Tibial artery (tissue), 4 donors: ENCODE measurements around the gene MCC.

Experiments used
- DNase-seq, 2 donors: peaks; one replicate each; pipeline ENCODE4 v3.0.0-alpha.2; 2019
- H3K27ac ChIP-seq, 2 donors: fragments of 200-600 bp; sonication (generic) in 1 of 2; 1 replicate in 1 of 2; 2 replicates in 1 of 2; pipeline ENCODE4 v1.5.1; 2018 to 2019; ENCODE audit warnings: mild to moderate bottlenecking in 1 of 2
- H3K27me3 ChIP-seq, 2 donors: fragments of 200-600 bp; sonication (generic) in 1 of 2; one replicate each; pipeline versions ENCODE4 v1.5.1 to v1.6.0; 2016 to 2019
- H3K36me3 ChIP-seq, 3 donors: fragments of 200-600 bp; sonication (generic) in 2 of 3; one replicate each; pipeline ENCODE4 v1.5.1; 2016 to 2019; ENCODE audit warnings: mild to moderate bottlenecking in 2 of 3
- H3K4me1 ChIP-seq, 4 donors: fragments of 200-600 bp; sonication (generic) in 2 of 4; 1 replicate in 3 of 4; 2 replicates in 1 of 4; pipeline ENCODE4 v1.5.1; 2016 to 2019
- H3K4me3 ChIP-seq, 2 donors: fragments of 200-600 bp; sonication (generic) in 1 of 2; 1 replicate in 1 of 2; 2 replicates in 1 of 2; pipeline ENCODE4 v1.5.1; 2018 to 2019; ENCODE audit warnings: mild to moderate bottlenecking in 2 of 2
- H3K9me3 ChIP-seq, 3 donors: fragments of 200-600 bp; sonication (generic) in 1 of 3; one replicate each; pipeline ENCODE4 v1.5.1; 2016 to 2019
- CTCF ChIP-seq, 2 experiments: fragments of 200-600 bp in 1 of 2; fragments of 450-650 bp in 1 of 2; IDR thresholded peaks; one replicate each; pipeline ENCODE4 v1.5.1; 2017 to 2019; ENCODE audit warnings: antibody characterized with exemption in 2 of 2, mild to moderate bottlenecking in 1 of 2, moderate library complexity in 1 of 2
- intact Hi-C: fragments of 100-400 bp; cut with DNase I; formaldehyde crosslinking; loops from one replicate; pipeline ENCODE4 v1.15.0; 2023; ENCODE audit warnings: low total_unique reads

MCC gene

GRCh38 chr5:113218200-113218599 is 270.1 kb downstream of the MCC start:
- DNase-seq: no peak
- intact Hi-C loops: no loop called here
- H3K27ac ChIP-seq: no peak overlapping the region

GRCh38 chr5:113217619-113218184 is 270.6 kb downstream of the MCC start:
- Histone ChIP-seq H3K4me3 (no peak overlapping the region), H3K4me1 (no peaks in the 10 kb centered on the region), H3K9me3 (no peaks in the 10 kb centered on the region), H3K36me3 (no peaks in the 10 kb centered on the region), H3K27ac (no peak overlapping the region), H3K27me3 (no peaks in the 10 kb centered on the region)
- intact Hi-C loops: no loop called here
- no peak for DNase-seq
- no peak for TF ChIP-seq CTCF (IDR thresholded peaks at IDR 0.05)

More at GRCh38 chr5:113218200-113218599, 270.1 kb downstream of the MCC start:
- H3K4me3 ChIP-seq: no peak overlapping the region
- H3K36me3 ChIP-seq: no peaks in the 10 kb centered on the region
- TF ChIP-seq CTCF (IDR thresholded peaks at IDR 0.05): no peak
- H3K27me3 ChIP-seq: no peaks in the 10 kb centered on the region
- no peaks in the 10 kb centered on the region for H3K9me3 ChIP-seq
- no peaks in the 10 kb centered on the region for H3K4me1 ChIP-seq

GRCh38 chr5:113216545-113216944 is 271.7 kb downstream of the MCC start:
- Histone ChIP-seq H3K36me3 (no peaks in the 10 kb centered on the region), H3K27ac (no peak overlapping the region), H3K4me3 (no peak overlapping the region), H3K9me3 (no peaks in the 10 kb centered on the region), H3K4me1 (peaks cover 0 to 4% (median 1%) of the 10 kb centered on the region in 4 donors), H3K27me3 (no peaks in the 10 kb centered on the region)
- TF ChIP-seq CTCF (IDR thresholded peaks at IDR 0.05): no peak
- no peak for DNase-seq
- intact Hi-C loops: no loop called here

- Histone ChIP-seq H3K36me3 (no peaks in the 10 kb centered on the region), H3K4me3 (no peak overlapping the region), H3K27ac (no peak overlapping the region), H3K9me3 (no peaks in the 10 kb centered on the region), H3K4me1 (peaks cover 0 to 4% (median 1%) of the 10 kb centered on the region in 4 donors), H3K27me3 (no peaks in the 10 kb centered on the region)
- intact Hi-C loops: no loop called here
- TF ChIP-seq CTCF (IDR thresholded peaks at IDR 0.05): no peak
- no peak for DNase-seq
These were observed 272.7 kb downstream of the MCC start for GRCh38 chr5:113215401-113216060.

- intact Hi-C loops: no loop called here
These were observed 273.5 kb downstream of the MCC start for GRCh38 chr5:113214606-113215323.

More at GRCh38 chr5:113214606-113215323, 273.5 kb downstream of the MCC start:
- no peaks in the 10 kb centered on the region for H3K36me3 ChIP-seq
- H3K9me3 ChIP-seq: no peaks in the 10 kb centered on the region
- no peak for TF ChIP-seq CTCF (IDR thresholded peaks at IDR 0.05)
- H3K4me1 ChIP-seq: peaks cover 0 to 4% (median 1%) of the 10 kb centered on the region in 4 donors
- H3K27ac ChIP-seq: no peak overlapping the region
- H3K4me3 ChIP-seq: no peak overlapping the region
- H3K27me3 ChIP-seq: no peaks in the 10 kb centered on the region
- no peak for DNase-seq
